Panc1 (cell line): ENCODE measurements around the gene PANX3.

Experiments
- CTCF ChIP-seq: fragments of 450-650 bp; IDR thresholded peaks from 2 replicates; pipeline ENCODE4 v1.5.1; 2017; ENCODE audit warnings: mild to moderate bottlenecking
- REST ChIP-seq, 2 experiments: IDR thresholded peaks; 2 replicates each; pipeline ENCODE4 v1.6.1; 2011 to 2012; ENCODE audit warnings: low read depth in 2 of 2, control low read depth in 1 of 2, low read length in 1 of 2, mild to moderate bottlenecking in 1 of 2, moderate library complexity in 1 of 2; ENCODE audit not compliant: insufficient read depth in 1 of 2
- TCF7L2 ChIP-seq: IDR thresholded peaks from 2 replicates; pipeline ENCODE4 v1.6.1; 2011; ENCODE audit warnings: mild to moderate bottlenecking, low read depth, low read length, inconsistent platforms

- TF ChIP-seq CTCF (no peak), TCF7L2 (no peak), REST (IDR thresholded peaks at IDR 0.05; ENCODE audit: insufficient read depth in 1 of 2, low read depth in 2 of 2, low read length in 1 of 2) (no peak)
Observed at GRCh38 chr11:124667601-124668000, 56.4 kb downstream of the PANX3 start.
